H7 (cell line): Measurements from ENCODE around the gene POU5F1. TPM values are rescaled to one million over a fixed set of nuclear protein-coding genes. Genes with fewer than 3 reads are reported as not detected.
A peak's percentile ranks its signal among the peaks of the same experiment; 100 is the strongest.

Source experiments
- DNase-seq: peaks from one replicate; pipeline ENCODE4 v3.0.0; 2012
- H3K27me3 ChIP-seq: 2 replicates; pipeline ENCODE4 v1.6.0; 2011; ENCODE audit warnings: mild to moderate bottlenecking, low read length; ENCODE audit not compliant: control insufficient read depth, insufficient read depth
- H3K36me3 ChIP-seq: replicated peaks from 2 replicates; pipeline ENCODE4 v1.5.1; 2011; ENCODE audit warnings: low read length; ENCODE audit not compliant: control insufficient read depth, insufficient read depth
- H3K4me3 ChIP-seq: 2 replicates; pipeline ENCODE4 v1.5.1; 2011; ENCODE audit warnings: low read depth, mild to moderate bottlenecking, control low read depth, low read length, moderate library complexity; ENCODE audit not compliant: insufficient read depth
- total RNA-seq: library from RNA; depleted of rRNA; stranded (reverse); fragments of >200 nt; shearing (Covaris generic); gene quantifications from 2 replicates; pipeline ENCODE4 v1.2.3, GENCODE V29; 2014

POU5F1 gene
- total RNA-seq, 1 experiment from 2014 or later = 4,433 TPM

- H3K36me3 ChIP-seq = no peaks in the 10 kb centered on the region
- DNase-seq = no peak
- H3K4me3 ChIP-seq = no peak overlapping the region
- H3K27me3 ChIP-seq = no peaks in the 10 kb centered on the region
These were observed 44.7 kb downstream of the POU5F1 start for GRCh38 chr6:31125586-31126363.

- H3K4me3 ChIP-seq = no peak overlapping the region
- H3K27me3 ChIP-seq = no peaks in the 10 kb centered on the region
- H3K36me3 ChIP-seq = no peaks in the 10 kb centered on the region
- peak; percentile 51 for DNase-seq
These were observed 45.3 kb downstream of the POU5F1 start for GRCh38 chr6:31125162-31125561.

- DNase-seq = peak; percentile 32
- no peak overlapping the region for H3K4me3 ChIP-seq
- H3K27me3 ChIP-seq = no peaks in the 10 kb centered on the region
- no peaks in the 10 kb centered on the region for H3K36me3 ChIP-seq
These were observed 47.4 kb downstream of the POU5F1 start for GRCh38 chr6:31122791-31123706.

- DNase-seq = peak; percentile 38
- H3K27me3 ChIP-seq = no peaks in the 10 kb centered on the region
- no peak overlapping the region for H3K4me3 ChIP-seq
- H3K36me3 ChIP-seq = no peaks in the 10 kb centered on the region
These were observed 49.2 kb downstream of the POU5F1 start for GRCh38 chr6:31121131-31121790.

GRCh38 chr6:31120151-31120915 lies 50.1 kb downstream of the POU5F1 start, which contains the start of gene CDSN:
Gene CDSN (minus strand): TSS chr6:31120446. CDS start chr6:31120419, 27 bp downstream.
- peak; percentile 46 for DNase-seq
- no peak within 1 kb of the TSS for H3K4me3 ChIP-seq

GRCh38 chr6:31118178-31118577 lies 52.3 kb downstream of the POU5F1 start:
- no peaks in the 10 kb centered on the region for H3K36me3 ChIP-seq
- H3K27me3 ChIP-seq = no peaks in the 10 kb centered on the region
- DNase-seq = peak; percentile 24
- no peak overlapping the region for H3K4me3 ChIP-seq

More at GRCh38 chr6:31120151-31120915, 50.1 kb downstream of the POU5F1 start, which contains the start of gene CDSN:
- H3K36me3 ChIP-seq = no peaks in the 10 kb centered on the region
- H3K27me3 ChIP-seq = no peaks in the 10 kb centered on the region

- H3K36me3 ChIP-seq = no peaks in the 10 kb centered on the region
- no peaks in the 10 kb centered on the region for H3K27me3 ChIP-seq
- no peak overlapping the region for H3K4me3 ChIP-seq
- no peak for DNase-seq
These were observed 53.7 kb downstream of the POU5F1 start for GRCh38 chr6:31116661-31117385.

- Histone ChIP-seq H3K36me3 (no peaks in the 10 kb centered on the region), H3K4me3 (no peak overlapping the region), H3K27me3 (no peaks in the 10 kb centered on the region)
- peak; percentile 23 for DNase-seq
These were observed 54.4 kb downstream of the POU5F1 start for GRCh38 chr6:31115941-31116560.

GRCh38 chr6:31114970-31115849 lies 55.3 kb downstream of the POU5F1 start:
- DNase-seq = peak; percentile 61
- Histone ChIP-seq H3K4me3 (no peak overlapping the region), H3K36me3 (no peaks in the 10 kb centered on the region), H3K27me3 (peaks cover 2% of the 10 kb centered on the region; the same call in 1 of the 2 replicates)

GRCh38 chr6:31114541-31114878 lies 56.0 kb downstream of the POU5F1 start, which contains the start of gene PSORS1C1:
Gene PSORS1C1 (plus strand): TSS chr6:31114800. CDS start chr6:31129633, 14,833 bp downstream.
- H3K27me3 ChIP-seq = peaks cover 6% of the 10 kb centered on the region; the same call in 1 of the 2 replicates
- H3K4me3 ChIP-seq = no peak within 1 kb of the TSS
- H3K36me3 ChIP-seq = no peaks in the 10 kb centered on the region
- DNase-seq = peak; percentile 49
